Measurements from ENCODE around the gene SLC6A20. TPM values are rescaled to one million over a fixed set of nuclear protein-coding genes. Genes with fewer than 3 reads are reported as not detected.

The SLC6A20 gene
- total RNA-seq, 2 experiments from 2014 or later: not detected

DNA sequence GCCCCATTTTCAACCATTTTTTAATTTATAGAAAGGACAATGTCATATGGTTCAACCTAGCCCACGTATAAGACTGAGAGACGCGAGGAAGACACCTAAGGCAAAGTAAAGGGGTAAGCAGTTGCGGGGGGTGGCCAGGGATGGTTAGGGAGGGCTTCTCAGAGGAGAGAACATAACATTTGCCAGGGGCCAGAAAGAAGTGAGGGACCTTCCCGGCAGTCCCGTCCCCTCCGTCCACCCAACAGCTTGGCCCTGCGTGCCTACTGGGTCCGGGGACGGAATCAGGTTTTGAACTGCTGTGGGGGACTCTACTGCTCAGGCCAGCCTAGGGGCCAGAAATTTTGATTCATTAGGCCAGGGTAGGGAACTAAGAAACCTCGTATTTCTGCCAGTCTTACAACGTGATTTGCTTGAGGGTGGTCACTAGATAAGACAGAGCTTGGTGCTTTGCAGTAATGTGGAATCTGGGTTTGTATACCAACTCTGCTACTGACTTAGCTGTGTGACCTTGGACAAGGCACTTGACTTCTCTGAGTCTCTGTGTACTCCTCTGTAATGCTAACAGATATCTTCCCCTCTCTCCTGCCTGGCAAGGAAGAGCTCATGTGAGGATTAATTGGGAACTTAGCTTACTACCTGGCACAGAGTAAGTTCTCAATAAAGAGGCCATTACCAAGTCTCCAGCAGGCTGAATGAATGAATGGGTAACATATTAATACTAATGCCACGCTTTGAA lies 734 bp upstream of the SLC6A20 start:
- Mint-ChIP-seq H3K27me3 (peaks cover 49% of the 10 kb centered on the region), H3K36me3 (no peaks in the 10 kb centered on the region), H3K4me3 (peak overlapping the region; percentile 18), H3K9me3 (no peaks in the 10 kb centered on the region), H3K4me1 (ENCODE audit: low read depth) (peaks cover 6% of the 10 kb centered on the region), H3K27ac (no peak overlapping the region)
- no peak for DNase-seq
- CTCF ChIA-PET: no interaction called here
- POLR2A ChIA-PET: no interaction called here
- intact Hi-C loops (cut with micrococcal nuclease): no loop called here

DNA sequence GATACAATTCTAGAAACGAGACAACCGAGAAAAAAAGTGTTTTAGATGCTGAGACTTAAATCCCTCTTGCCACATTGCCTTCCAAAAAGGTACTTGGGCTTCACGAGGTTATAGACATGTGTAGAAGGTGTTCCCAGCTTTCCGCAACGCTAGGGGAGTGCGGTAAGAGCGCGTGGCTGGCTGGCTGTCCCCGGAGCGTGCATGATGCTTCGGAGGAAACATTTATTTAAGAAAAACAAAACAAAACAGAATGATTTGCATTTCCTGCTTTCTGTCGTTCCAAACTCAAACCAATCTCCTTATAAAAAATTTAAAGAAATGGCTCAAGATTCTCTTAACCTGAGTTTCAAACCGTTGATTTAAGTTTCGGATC lies 841 bp downstream of the SLC6A20 start:
- peak overlapping the region; percentile 50 for H3K4me3 Mint-ChIP-seq
- H3K27ac Mint-ChIP-seq: no peak overlapping the region
- peaks cover 54% of the 10 kb centered on the region for H3K27me3 Mint-ChIP-seq
- intact Hi-C loops (cut with micrococcal nuclease): no loop called here
- H3K36me3 Mint-ChIP-seq: no peaks in the 10 kb centered on the region
- peaks cover 6% of the 10 kb centered on the region for H3K4me1 Mint-ChIP-seq (ENCODE audit: low read depth)
- H3K9me3 Mint-ChIP-seq: peaks cover 4% of the 10 kb centered on the region
- no peak for DNase-seq
- CTCF ChIA-PET: interaction anchor here (1.4 kb wide), 1 partner anchor 133 kb away, joined by 3 read pairs; no protein-coding TSS in a partner anchor
- POLR2A ChIA-PET: no interaction called here

DNA sequence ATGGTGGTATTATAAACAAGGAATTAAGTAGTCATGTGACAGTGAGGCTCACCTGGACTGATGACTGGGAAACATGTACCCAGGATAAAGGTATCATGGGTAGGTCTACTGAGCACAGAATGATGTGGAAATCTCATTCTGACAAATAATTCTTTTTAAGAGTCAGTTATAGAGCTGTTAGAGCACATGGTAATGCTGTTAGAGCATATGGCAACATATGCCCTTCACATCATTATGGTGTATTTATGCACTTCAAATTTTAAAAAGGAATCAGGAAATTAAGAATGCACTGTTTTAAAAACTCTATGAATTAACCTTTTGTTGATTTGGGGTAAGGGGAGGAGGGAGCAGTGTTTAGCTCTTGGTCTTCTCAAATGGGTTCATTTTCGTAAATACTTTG lies 1.7 kb downstream of the SLC6A20 start:
- peaks cover 10% of the 10 kb centered on the region for H3K9me3 Mint-ChIP-seq

DNA sequence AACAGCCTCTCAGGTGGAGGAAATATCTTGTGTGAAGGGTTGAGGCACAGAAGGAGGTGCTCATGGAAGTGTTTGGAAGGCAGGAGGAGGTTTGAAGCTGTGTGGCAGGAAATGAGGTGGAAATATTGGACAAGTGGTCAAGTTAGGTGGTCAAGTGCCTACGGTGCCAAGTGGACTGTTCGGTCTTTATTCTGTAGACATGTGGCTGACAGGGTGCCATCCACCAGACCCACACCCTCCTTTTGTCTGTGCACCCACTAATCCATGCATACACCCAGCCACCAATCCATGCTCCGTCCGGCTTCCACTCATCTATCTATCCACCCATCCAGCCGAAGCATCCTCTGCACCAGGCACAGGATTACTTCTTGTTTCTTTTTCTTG lies 2.2 kb downstream of the SLC6A20 start:
- no peak overlapping the region for H3K4me3 Mint-ChIP-seq
- ChIA-PET POLR2A (no interaction called here), CTCF (interaction anchor here (0.8 to 1.4 kb wide), 2 partner anchors 79 to 135 kb away, joined by 3 read pairs; no protein-coding TSS in a partner anchor)
- H3K27ac Mint-ChIP-seq: no peak overlapping the region
- H3K27me3 Mint-ChIP-seq: peaks cover 54% of the 10 kb centered on the region
- peaks cover 3% of the 10 kb centered on the region for H3K36me3 Mint-ChIP-seq
- DNase-seq: no peak
- peaks cover 6% of the 10 kb centered on the region for H3K4me1 Mint-ChIP-seq (ENCODE audit: low read depth)
- intact Hi-C loops (cut with micrococcal nuclease): no loop called here
- peaks cover 12% of the 10 kb centered on the region for H3K9me3 Mint-ChIP-seq

More for the DNA sequence above, 1.7 kb downstream of the SLC6A20 start:
- ChIA-PET CTCF (interaction anchor here (0.8 to 1.4 kb wide), 2 partner anchors 79 to 134 kb away, joined by 3 read pairs; no protein-coding TSS in a partner anchor), POLR2A (no interaction called here)
- DNase-seq: no peak
- peaks cover 54% of the 10 kb centered on the region for H3K27me3 Mint-ChIP-seq
- H3K27ac Mint-ChIP-seq: no peak overlapping the region
- peaks cover 6% of the 10 kb centered on the region for H3K4me1 Mint-ChIP-seq (ENCODE audit: low read depth)
- peaks cover 3% of the 10 kb centered on the region for H3K36me3 Mint-ChIP-seq
- intact Hi-C loops (cut with micrococcal nuclease): no loop called here
- no peak overlapping the region for H3K4me3 Mint-ChIP-seq

DNA sequence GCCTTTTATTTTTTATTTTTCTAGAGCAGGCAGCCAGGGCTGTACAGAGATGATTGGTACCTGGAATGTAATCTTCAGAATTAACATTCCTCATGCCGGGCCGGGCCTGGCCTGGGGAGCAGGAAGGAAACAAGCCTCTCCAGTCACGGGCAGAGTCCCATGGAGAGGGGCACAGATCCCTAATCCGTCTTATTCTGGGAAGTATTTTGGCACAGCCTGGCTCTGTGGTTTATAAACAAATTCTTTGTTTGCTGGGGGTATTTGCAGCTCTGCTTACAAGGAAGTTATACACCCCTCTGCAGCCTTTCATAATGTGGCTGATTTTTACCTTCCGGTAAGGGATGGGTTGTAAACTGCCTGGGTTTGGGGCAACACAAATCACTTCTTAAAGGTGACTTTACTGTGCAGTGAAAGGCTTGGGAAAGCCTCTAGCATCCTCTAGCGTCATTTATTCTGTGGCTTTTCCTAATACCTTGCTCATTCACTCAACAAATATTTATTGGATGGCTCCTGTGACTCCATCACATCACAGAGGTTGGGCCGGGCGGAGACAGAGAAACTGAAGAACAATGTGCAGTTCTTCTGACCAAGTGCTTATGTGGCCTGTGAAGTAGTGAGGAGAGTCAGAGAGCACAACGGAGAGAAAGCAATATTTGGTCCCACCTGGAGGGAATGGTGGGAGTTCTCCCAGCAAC lies 2.7 kb downstream of the SLC6A20 start:
- Mint-ChIP-seq H3K36me3 (peaks cover 3% of the 10 kb centered on the region), H3K27ac (no peak overlapping the region), H3K9me3 (peaks cover 16% of the 10 kb centered on the region), H3K27me3 (peaks cover 48% of the 10 kb centered on the region), H3K4me1 (ENCODE audit: low read depth) (peaks cover 6% of the 10 kb centered on the region), H3K4me3 (no peak overlapping the region)
- POLR2A ChIA-PET: no interaction called here
- CTCF ChIA-PET: no interaction called here
- intact Hi-C loops (cut with micrococcal nuclease): no loop called here
- DNase-seq: no peak

DNA sequence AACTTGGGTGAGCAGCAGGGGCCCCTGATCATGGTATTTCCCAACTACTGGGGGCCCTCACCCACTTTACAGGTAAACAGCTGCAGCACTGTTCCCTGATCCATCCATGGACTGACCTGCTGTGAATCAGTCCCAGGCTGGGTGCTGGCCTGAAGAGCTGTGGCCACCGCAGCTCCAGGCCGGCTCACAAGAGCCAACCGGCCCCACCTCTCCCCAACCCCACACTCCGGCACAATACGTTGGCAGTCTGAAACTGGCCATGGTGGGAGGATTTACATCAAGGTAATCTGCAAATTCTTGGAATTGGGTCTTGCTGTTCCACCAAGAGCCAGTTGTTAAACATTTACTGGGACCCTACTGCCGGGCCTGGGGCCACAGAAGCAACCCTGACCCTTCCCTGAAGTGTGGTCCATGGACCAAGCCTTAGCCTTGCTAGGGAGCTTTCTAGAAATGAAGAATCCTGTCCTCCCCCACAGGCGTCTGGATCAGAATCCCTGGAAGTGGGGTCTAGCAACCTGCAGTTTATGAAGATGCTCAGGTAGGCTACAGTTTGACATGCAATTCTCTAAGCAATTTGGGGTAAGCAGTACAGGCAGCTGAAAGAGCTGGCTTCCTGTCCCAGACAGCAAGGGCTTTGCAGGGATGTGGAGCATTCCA lies 3.7 kb downstream of the SLC6A20 start:
- POLR2A ChIA-PET: no interaction called here
- Mint-ChIP-seq H3K27me3 (peaks cover 43% of the 10 kb centered on the region), H3K4me1 (ENCODE audit: low read depth) (peaks cover 6% of the 10 kb centered on the region), H3K27ac (no peak overlapping the region), H3K9me3 (peaks cover 16% of the 10 kb centered on the region), H3K4me3 (no peak overlapping the region), H3K36me3 (peaks cover 3% of the 10 kb centered on the region)
- CTCF ChIA-PET: no interaction called here
- intact Hi-C loops (cut with micrococcal nuclease): no loop called here
- DNase-seq: no peak

DNA sequence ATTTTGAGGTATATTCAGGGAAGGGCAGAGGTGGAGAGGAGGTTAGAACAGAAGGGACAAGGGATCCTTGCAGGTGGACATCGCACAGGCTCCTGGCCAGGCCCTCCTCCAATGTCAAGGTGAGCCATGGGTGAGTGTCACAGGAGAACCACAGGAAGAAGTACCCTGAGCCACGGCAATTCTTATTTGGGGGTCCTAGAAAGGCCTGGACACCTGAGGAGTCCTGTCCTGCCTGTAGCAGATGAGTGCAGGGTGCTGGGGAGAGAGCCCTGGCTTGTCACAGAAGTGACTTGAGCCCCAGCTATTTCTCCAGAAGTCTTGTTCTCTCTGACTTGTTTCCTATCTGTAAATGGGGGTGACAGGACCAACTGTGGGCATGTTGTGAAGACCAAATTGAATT lies 4.3 kb downstream of the SLC6A20 start:
- intact Hi-C loops (cut with micrococcal nuclease): no loop called here
- ChIA-PET POLR2A (no interaction called here), CTCF (no interaction called here)
- Mint-ChIP-seq H3K9me3 (peaks cover 16% of the 10 kb centered on the region), H3K27ac (no peak overlapping the region), H3K4me3 (no peak overlapping the region), H3K36me3 (peaks cover 3% of the 10 kb centered on the region), H3K27me3 (peaks cover 38% of the 10 kb centered on the region), H3K4me1 (ENCODE audit: low read depth) (peaks cover 6% of the 10 kb centered on the region)
- no peak for DNase-seq

DNA sequence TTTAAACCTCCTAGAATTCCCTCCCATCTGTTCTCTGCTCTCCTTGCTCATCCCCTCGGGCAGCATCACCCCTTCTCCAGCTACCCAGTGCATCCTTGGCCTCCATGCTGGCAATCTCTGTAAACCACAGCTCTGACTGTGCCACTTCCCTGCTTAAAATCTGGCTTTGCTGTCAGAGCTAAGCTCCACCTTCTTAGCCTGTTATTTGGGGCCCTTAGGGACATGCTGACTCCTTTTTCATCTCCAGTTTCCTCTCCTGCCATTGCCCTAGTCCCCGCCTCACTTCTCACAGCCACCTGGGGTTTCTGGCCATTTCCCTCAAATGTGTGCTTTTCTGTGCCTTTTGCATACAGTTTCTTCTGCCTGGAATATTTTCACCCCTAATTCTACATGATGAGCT lies 5.7 kb downstream of the SLC6A20 start:
- no peak overlapping the region for H3K4me3 Mint-ChIP-seq
- CTCF ChIA-PET: no interaction called here
- peaks cover 16% of the 10 kb centered on the region for H3K9me3 Mint-ChIP-seq
- H3K27me3 Mint-ChIP-seq: peaks cover 31% of the 10 kb centered on the region
- no peak overlapping the region for H3K27ac Mint-ChIP-seq
- no peak for DNase-seq
- peaks cover 4% of the 10 kb centered on the region for H3K4me1 Mint-ChIP-seq (ENCODE audit: low read depth)
- POLR2A ChIA-PET: no interaction called here
- intact Hi-C loops (cut with micrococcal nuclease): no loop called here
- peaks cover 3% of the 10 kb centered on the region for H3K36me3 Mint-ChIP-seq

DNA sequence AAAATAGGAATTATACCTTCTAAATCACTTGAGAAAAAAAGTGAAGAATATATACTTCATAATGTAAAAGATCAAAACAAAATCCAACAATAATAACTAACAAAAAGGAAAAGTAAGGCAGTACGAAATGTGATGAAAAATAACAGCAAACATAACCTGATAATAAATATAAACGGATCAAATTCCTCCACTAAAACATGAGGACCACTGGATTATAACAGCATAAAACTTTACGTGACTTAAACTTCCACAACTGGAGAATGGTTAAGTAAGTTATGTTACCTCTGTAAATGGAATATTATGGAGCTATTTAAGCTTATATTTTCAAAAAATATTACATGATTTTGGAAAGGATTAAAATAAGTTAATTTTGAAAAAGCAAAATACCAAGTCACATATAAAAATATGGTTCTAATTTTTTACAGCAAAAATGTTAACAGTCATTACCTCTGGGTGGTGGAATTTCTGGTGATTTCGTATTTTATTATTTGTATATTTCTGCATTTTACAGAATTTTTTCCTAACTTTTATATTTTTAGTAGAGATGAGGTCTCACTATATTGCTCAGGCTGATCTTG lies 7.0 kb downstream of the SLC6A20 start:
- Mint-ChIP-seq H3K27ac (no peak overlapping the region), H3K9me3 (peaks cover 24% of the 10 kb centered on the region), H3K4me3 (no peak overlapping the region), H3K36me3 (peaks cover 3% of the 10 kb centered on the region), H3K27me3 (peaks cover 18% of the 10 kb centered on the region), H3K4me1 (ENCODE audit: low read depth) (no peaks in the 10 kb centered on the region)
- ChIA-PET CTCF (no interaction called here), POLR2A (no interaction called here)
- DNase-seq: no peak
- intact Hi-C loops (cut with micrococcal nuclease): no loop called here

DNA sequence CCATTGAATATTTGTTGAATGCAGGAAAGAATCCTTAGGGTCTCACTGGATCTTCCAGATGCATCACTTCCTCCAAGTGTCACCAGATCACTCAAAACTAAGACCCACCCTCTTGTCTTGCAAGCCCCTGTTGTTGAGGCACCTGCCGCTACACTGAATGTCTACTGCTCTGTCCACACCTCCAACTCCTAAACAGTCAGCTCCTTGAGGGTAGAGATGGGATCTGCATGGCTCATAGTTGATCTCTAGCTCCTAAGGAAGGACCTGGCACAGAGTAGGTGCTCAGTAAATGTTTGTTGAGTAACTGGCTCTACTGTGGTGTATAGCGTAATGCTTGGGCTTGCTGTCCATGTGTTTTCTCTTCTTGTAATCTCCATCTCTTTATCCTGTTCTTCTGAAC lies 8.8 kb downstream of the SLC6A20 start:
- peaks cover 7% of the 10 kb centered on the region for H3K27me3 Mint-ChIP-seq
- ChIA-PET CTCF (no interaction called here), POLR2A (no interaction called here)
- peaks cover 3% of the 10 kb centered on the region for H3K36me3 Mint-ChIP-seq
- H3K9me3 Mint-ChIP-seq: peaks cover 27% of the 10 kb centered on the region
- H3K4me1 Mint-ChIP-seq (ENCODE audit: low read depth): no peaks in the 10 kb centered on the region
- intact Hi-C loops (cut with micrococcal nuclease): no loop called here
- DNase-seq: no peak
- no peak overlapping the region for H3K27ac Mint-ChIP-seq
- no peak overlapping the region for H3K4me3 Mint-ChIP-seq

DNA sequence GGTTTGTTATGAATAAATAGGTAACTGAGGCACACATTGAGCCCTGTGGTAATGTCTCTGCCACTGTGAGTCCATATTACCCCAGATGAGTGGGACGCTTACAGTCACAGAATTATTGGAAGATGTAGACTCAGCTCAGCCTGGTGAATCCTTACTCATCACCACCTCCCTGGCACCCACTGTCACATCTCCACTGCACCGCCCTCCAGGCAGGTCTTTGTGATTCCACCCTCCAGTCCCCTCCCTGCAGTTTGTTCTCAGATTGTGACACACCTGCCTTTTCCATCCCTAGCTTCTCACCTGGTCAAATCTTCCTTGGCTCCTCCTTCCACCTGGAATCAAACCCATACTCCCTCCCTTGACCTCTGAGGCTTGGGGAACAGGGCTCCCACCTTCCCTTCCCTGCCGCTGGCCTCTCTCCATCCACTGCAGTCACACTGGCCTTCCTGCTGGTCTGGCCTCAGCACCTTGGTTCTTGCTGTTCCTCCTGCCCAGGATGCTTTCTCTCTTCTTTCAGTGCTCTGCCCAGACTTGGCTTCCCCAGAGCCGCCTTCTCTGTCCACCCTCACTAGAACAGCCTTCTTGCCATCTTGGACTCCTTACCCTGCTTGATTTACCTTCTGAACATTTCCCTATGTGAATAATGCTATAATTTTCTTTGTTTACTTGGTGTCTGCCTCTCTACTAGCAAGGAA lies 9.4 kb downstream of the SLC6A20 start:
- intact Hi-C loops (cut with micrococcal nuclease): no loop called here
- Mint-ChIP-seq H3K36me3 (peaks cover 3% of the 10 kb centered on the region), H3K27ac (no peak overlapping the region), H3K4me3 (no peak overlapping the region), H3K9me3 (peaks cover 27% of the 10 kb centered on the region), H3K27me3 (peaks cover 7% of the 10 kb centered on the region), H3K4me1 (ENCODE audit: low read depth) (no peaks in the 10 kb centered on the region)
- ChIA-PET CTCF (no interaction called here), POLR2A (no interaction called here)
- DNase-seq: no peak

DNA sequence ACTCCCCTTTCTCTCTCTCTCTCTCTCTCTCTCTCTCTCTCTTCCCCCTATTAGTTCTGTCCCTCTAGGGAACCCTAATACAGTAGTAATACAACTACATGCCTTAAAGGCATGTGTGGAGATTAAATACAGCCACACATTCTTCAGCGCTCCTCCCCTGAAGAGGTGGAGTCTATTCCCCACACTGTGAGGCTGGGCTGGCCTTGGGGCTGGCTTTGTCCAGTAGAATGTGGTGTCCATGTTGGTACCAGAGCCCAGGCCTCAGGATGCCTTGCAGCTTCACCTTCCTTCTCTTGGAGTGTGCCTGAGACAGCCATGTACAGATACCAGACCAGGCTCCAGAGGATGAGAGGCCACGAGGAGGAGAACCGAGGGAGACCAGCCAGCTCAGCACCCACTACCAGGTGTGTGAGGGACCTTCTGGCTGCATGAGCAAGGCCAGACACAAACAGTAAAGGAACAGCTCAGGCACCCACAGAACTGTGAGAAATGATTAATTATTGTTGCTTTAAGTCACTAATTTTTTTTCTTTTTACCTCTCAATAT lies 10.7 kb downstream of the SLC6A20 start:
- Mint-ChIP-seq H3K4me1 (ENCODE audit: low read depth) (no peaks in the 10 kb centered on the region), H3K27ac (no peak overlapping the region), H3K9me3 (peaks cover 25% of the 10 kb centered on the region), H3K27me3 (peaks cover 4% of the 10 kb centered on the region), H3K4me3 (no peak overlapping the region), H3K36me3 (peaks cover 3% of the 10 kb centered on the region)
- DNase-seq: no peak
- ChIA-PET POLR2A (no interaction called here), CTCF (interaction anchor here (0.8 kb wide), 1 partner anchor 144 kb away, joined by 3 read pairs; no protein-coding TSS in a partner anchor)
- intact Hi-C loops (cut with micrococcal nuclease): no loop called here
